SH-SY5Y (cell line): ENCODE results near the gene LGI4.

Experiments
- GATA2 ChIP-seq: IDR thresholded peaks from 2 replicates; pipeline ENCODE4 v1.6.1; 2011; ENCODE audit warnings: mild to moderate bottlenecking, low read depth, low read length
- GATA3 ChIP-seq: IDR thresholded peaks from 2 replicates; pipeline ENCODE4 v1.6.1; 2011; ENCODE audit warnings: low read depth, mild to moderate bottlenecking, low read length, moderate library complexity

DNA sequence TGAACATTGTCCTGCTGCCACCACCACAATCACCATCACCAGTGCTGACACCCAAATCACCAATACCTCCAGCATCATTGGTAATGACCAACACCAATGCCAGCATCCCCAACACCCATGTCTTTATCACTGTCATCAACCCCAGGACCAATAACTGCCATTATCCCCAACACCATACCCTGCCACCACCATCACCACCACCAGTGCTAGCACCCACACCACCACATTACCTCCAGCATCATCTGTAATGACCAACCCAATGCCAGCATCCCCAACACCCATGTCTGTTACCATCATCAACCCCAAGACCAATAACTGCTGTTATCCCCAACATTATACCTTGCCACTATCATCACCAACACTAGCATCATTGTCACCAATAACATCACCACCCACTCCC is 2.6 kb downstream of the LGI4 start:
- no peak for TF ChIP-seq GATA3
- no peak for TF ChIP-seq GATA2
